ENCODE results near the gene SGCD. TPM values are rescaled to one million over a fixed set of nuclear protein-coding genes. Genes with fewer than 3 reads are reported as not detected.

The SGCD gene
- total and polyA plus RNA-seq, 2 of the 4 experiments (the other 2 are of a cell fraction), result 5.8 to 10.6 TPM

GRCh38 chr5:156314416-156314815 is 12.5 kb upstream of the SGCD start:
- in situ Hi-C loops (cut with MboI; ENCODE audit: low sequenced_read_pairs), result no loop called here
- H4K20me1 ChIP-seq (ENCODE audit: insufficient read depth, low read length), result no peaks in the 10 kb centered on the region
- no peaks in the 10 kb centered on the region for H3K79me1 ChIP-seq (ENCODE audit: low read depth in 1 of 2, low read length in 2 of 2)
- H2AK5ac ChIP-seq (ENCODE audit: low read depth, low read length), result no peak overlapping the region
- no peaks in the 10 kb centered on the region for H3K27me3 ChIP-seq (ENCODE audit: control insufficient read depth, insufficient read depth, low read length)
- no TSS peak for BruUV-seq (replicated peaks)
- H3K56ac ChIP-seq (ENCODE audit: extremely low read depth, insufficient read depth, low read length), result no peak overlapping the region
- H3K9me1 ChIP-seq (ENCODE audit: insufficient read depth, low read length), result no peaks in the 10 kb centered on the region
- no peak overlapping the region for H2BK5ac ChIP-seq (ENCODE audit: low read depth, low read length, poor library complexity, severe bottlenecking)
- H3K9me3 ChIP-seq (ENCODE audit: control insufficient read depth, insufficient read depth, low read length), result no peaks in the 10 kb centered on the region
- H3K4ac ChIP-seq (ENCODE audit: low read depth, low read length), result no peak overlapping the region
- H4K91ac ChIP-seq (ENCODE audit: insufficient read depth, low read depth, low read length), result no peak overlapping the region
- no peak overlapping the region for H3K18ac ChIP-seq (ENCODE audit: low read depth, low read length)
- CTCF ChIA-PET, result no interaction called here
- no CpG with 5 or more reads among the region's 1 CpG for whole genome bisulfite sequencing, 2 experiments (ENCODE audit: extremely low coverage in 2 of 2, insufficient read length in 1 of 2)
- no peaks in the 10 kb centered on the region for H3K4me1 ChIP-seq (ENCODE audit: control insufficient read depth, insufficient read depth, low read length)
- intact Hi-C loops (cut with micrococcal nuclease), result loop anchor here (10.0 kb wide), 1 partner anchor 110 kb away; no protein-coding TSS in a partner anchor
- DNase-seq (no peak), ATAC-seq (ENCODE audit: low read depth) (no peak)
- H2AK9ac ChIP-seq (replicated peaks; ENCODE audit: low read depth, low read length, poor library complexity), result no peak overlapping the region
- no peak overlapping the region for H2BK20ac ChIP-seq (ENCODE audit: low read depth, low read length)
- no peak overlapping the region for H3K14ac ChIP-seq (replicated peaks; ENCODE audit: low read depth, low read length)
- no peak overlapping the region for H3K27ac ChIP-seq (ENCODE audit: insufficient read depth, low read length)
- no peaks in the 10 kb centered on the region for H3K36me3 ChIP-seq (ENCODE audit: control insufficient read depth, insufficient read depth, low read length)
- POLR2A ChIA-PET (ENCODE audit: unreplicated experiment), result no interaction called here
- H3K23ac ChIP-seq (ENCODE audit: low read depth, low read length), result no peak overlapping the region
- no peak overlapping the region for H3K4me3 ChIP-seq (ENCODE audit: insufficient read depth, low read depth, low read length)
- H2AFZ ChIP-seq (replicated peaks; ENCODE audit: low read length, poor library complexity), result no peak overlapping the region
- H3K9ac ChIP-seq (ENCODE audit: low read depth, low read length), result no peak overlapping the region
- no peak overlapping the region for H3K4me2 ChIP-seq (ENCODE audit: low read depth, low read length)
- no peak for TF ChIP-seq CEBPB (IDR thresholded peaks at IDR 0.05; ENCODE audit: low read depth, low read length)
- TF ChIP-seq NFE2L2 (IDR thresholded peaks at IDR 0.05; ENCODE audit: low read depth, low read length), result no peak
- no peak for TF ChIP-seq SMC3 (IDR thresholded peaks at IDR 0.05; ENCODE audit: low read depth, low read length)
- no peak for TF ChIP-seq RFX5 (IDR thresholded peaks at IDR 0.05; ENCODE audit: low read depth, low read length)
- TF ChIP-seq BHLHE40 (IDR thresholded peaks at IDR 0.05; ENCODE audit: low read depth, low read length), result no peak
- no peak for TF ChIP-seq CHD1 (IDR thresholded peaks at IDR 0.05; ENCODE audit: low read depth, low read length)
- TF ChIP-seq ELK1 (IDR thresholded peaks at IDR 0.05; ENCODE audit: borderline replicate concordance, low read depth, low read length), result no peak
- no peak for TF ChIP-seq MAZ (IDR thresholded peaks at IDR 0.05; ENCODE audit: borderline replicate concordance, low read depth, low read length)
- no peak for TF ChIP-seq POLR2A (IDR thresholded peaks at IDR 0.05; ENCODE audit: low read depth, low read length)
- TF ChIP-seq FOS (IDR thresholded peaks at IDR 0.05; ENCODE audit: low read depth, low read length), result no peak
- no peak for TF ChIP-seq MXI1 (IDR thresholded peaks at IDR 0.05; ENCODE audit: borderline replicate concordance, low read depth, low read length)
- TF ChIP-seq MAFK (IDR thresholded peaks at IDR 0.05; ENCODE audit: low read depth, low read length), result no peak
- TF ChIP-seq CTCF (conservative IDR thresholded peaks at IDR 0.05; ENCODE audit: low read depth, low read length), result no peak
- no peak for TF ChIP-seq RCOR1 (IDR thresholded peaks at IDR 0.05; ENCODE audit: insufficient replicate concordance, low read length)
- TF ChIP-seq USF2 (IDR thresholded peaks at IDR 0.05; ENCODE audit: low read depth, low read length), result no peak
- no peak overlapping the region for H4K5ac ChIP-seq (ENCODE audit: low read depth, low read length)
- dilution Hi-C loops (cut with HindIII; ENCODE audit: low sequenced_read_pairs, unreplicated experiment), result no loop called here
- H4K8ac ChIP-seq (ENCODE audit: low read depth in 2 of 2, low read length in 2 of 2), result no peak overlapping the region
- H2BK15ac ChIP-seq (ENCODE audit: low read depth, low read length), result no peak overlapping the region
- no peak overlapping the region for H2BK120ac ChIP-seq (ENCODE audit: low read depth, low read length)

Measured in IMR-90 (cell line).